ENCODE measurements around the gene NISCH. TPM values are rescaled to one million over a fixed set of nuclear protein-coding genes. Genes with fewer than 3 reads are reported as not detected.

NISCH gene
- total and polyA plus RNA-seq, 2 donors (not counting 1 experiment from before 2014, with no cell fraction given), result 31.1 to 69.9 TPM

DNA sequence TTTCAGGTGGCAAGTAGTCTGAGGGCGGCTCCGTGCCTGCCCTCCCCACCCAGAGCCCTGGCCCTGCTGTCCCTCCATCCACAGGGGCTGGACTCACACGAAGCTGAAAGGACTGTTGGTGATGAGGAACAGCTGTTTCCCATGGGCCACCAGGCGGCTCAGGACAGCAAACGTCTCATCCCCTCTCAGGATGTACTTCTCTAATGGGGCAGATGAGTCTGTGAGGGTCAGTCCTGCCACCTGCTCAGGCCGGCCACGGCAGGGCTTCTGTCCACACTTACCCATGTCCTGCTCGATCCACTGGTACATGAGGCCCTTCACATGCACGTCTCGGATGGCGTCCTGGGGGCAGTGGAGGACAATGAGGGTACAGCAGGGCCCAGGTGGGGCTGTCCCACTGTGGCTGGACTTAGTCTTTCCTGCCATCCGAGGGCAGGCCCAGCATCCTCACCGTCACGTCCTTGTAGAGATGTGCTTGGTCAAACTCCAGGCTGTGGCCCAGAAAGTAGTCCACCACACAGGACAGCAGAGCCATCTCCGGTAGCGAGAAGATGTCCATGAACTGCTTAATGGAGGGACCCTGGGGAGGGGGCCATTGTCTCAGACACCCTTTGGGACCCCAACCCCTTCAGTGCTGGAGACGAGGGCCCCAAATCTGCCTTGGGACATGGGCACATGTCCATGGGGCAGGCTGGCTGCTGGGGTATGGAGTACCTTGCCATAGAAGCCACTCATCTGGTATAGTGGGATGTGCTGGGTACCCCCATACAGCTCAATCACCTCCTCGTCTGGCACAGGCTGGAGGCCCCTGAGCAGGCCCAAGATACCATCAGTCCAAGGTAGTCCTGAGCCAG, 72.6 kb downstream of the NISCH start:
- DNase-seq (ENCODE audit: low read depth in 2 of 2), result no peak
- Histone ChIP-seq H2AFZ (ENCODE audit: low read length) (no peak overlapping the region), H3K9ac (ENCODE audit: insufficient read depth, low read length) (no peak overlapping the region), H3K27me3 (ENCODE audit: control insufficient read depth, insufficient read depth, low read length) (no peaks in the 10 kb centered on the region), H3K9me3 (ENCODE audit: control insufficient read depth, insufficient read depth, low read depth, low read length) (no peaks in the 10 kb centered on the region), H4K20me1 (ENCODE audit: control insufficient read depth, extremely low read depth, insufficient read depth, low read length) (no peaks in the 10 kb centered on the region), H3K4me3 (replicated peaks in 1 of 4; ENCODE audit: control extremely low read depth in 1 of 4, insufficient read depth in 1 of 4, low read depth in 3 of 4, low read length in 4 of 4) (no peak overlapping the region), H3K79me2 (ENCODE audit: control insufficient read depth, insufficient read depth, low read length) (peaks cover 25% of the 10 kb centered on the region), H3K4me2 (ENCODE audit: extremely low read depth, insufficient read depth, low read length) (no peak overlapping the region), H3K4me1 (ENCODE audit: control insufficient read depth, extremely low read depth, insufficient read depth, low read length) (peaks cover 31% of the 10 kb centered on the region), H3K27ac (ENCODE audit: insufficient read depth, low read length) (no peak overlapping the region), H3K36me3 (ENCODE audit: control insufficient read depth, insufficient read depth, low read length) (peaks cover 32% of the 10 kb centered on the region)
- TF ChIP-seq EZH2 (IDR thresholded peaks at IDR 0.05; ENCODE audit: low read length, missing control alignments), result no peak
- TF ChIP-seq, protein P1, sequence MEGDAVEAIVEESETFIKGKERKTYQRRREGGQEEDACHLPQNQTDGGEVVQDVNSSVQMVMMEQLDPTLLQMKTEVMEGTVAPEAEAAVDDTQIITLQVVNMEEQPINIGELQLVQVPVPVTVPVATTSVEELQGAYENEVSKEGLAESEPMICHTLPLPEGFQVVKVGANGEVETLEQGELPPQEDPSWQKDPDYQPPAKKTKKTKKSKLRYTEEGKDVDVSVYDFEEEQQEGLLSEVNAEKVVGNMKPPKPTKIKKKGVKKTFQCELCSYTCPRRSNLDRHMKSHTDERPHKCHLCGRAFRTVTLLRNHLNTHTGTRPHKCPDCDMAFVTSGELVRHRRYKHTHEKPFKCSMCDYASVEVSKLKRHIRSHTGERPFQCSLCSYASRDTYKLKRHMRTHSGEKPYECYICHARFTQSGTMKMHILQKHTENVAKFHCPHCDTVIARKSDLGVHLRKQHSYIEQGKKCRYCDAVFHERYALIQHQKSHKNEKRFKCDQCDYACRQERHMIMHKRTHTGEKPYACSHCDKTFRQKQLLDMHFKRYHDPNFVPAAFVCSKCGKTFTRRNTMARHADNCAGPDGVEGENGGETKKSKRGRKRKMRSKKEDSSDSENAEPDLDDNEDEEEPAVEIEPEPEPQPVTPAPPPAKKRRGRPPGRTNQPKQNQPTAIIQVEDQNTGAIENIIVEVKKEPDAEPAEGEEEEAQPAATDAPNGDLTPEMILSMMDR (conservative IDR thresholded peaks at IDR 0.05 in 1 of 2, IDR thresholded peaks at IDR 0.05 in 1 of 2; ENCODE audit: low read depth in 1 of 2, low read length in 2 of 2), result no peak

DNA sequence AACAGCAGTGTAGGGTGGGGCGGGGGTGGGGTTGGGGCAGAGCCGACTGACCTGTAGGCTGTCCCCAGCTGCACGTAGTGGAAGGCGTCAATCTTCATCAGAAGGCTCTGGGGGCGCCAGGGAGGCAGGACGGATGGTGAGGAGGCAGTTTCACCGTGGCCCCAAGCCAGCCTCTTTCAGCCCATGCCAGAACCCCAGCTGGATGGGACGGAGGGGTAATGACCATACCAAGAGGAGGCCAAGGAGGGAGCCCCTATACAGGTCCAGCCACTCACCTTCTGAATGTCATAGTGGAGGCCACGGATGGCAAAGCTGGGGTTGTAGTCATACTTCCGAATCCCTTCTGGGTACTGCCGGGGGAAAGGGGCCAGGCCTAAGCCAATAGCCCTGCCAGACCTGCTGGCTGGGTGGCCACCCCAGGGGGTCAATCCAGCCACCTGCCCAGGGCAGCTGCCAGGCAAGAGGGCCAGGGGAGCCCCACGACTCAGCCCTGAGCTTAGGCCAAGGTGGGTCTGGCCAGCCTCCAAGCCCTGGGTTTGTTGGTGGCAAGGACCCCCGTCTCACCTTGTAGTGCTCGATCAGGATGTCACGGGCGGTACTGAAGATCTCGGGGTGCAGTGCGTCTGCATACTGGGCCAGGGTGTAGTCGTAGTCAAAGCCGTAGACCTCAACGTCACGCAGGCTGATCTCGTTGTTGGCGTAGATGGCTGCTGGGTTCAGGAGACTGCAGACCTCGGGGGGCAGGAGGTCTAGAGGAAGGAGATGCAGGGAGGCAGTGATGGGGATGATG, 73.4 kb downstream of the NISCH start:
- H3K9me3 ChIP-seq (ENCODE audit: control insufficient read depth, insufficient read depth, low read depth, low read length), result no peaks in the 10 kb centered on the region
- H3K4me2 ChIP-seq (ENCODE audit: extremely low read depth, insufficient read depth, low read length), result no peak overlapping the region
- H3K27ac ChIP-seq (ENCODE audit: insufficient read depth, low read length), result no peak overlapping the region
- H3K36me3 ChIP-seq (ENCODE audit: control insufficient read depth, insufficient read depth, low read length), result peaks cover 26% of the 10 kb centered on the region
- no peaks in the 10 kb centered on the region for H4K20me1 ChIP-seq (ENCODE audit: control insufficient read depth, extremely low read depth, insufficient read depth, low read length)
- H2AFZ ChIP-seq (ENCODE audit: low read length), result no peak overlapping the region
- no peak for DNase-seq (ENCODE audit: low read depth in 2 of 2)
- no peaks in the 10 kb centered on the region for H3K27me3 ChIP-seq (ENCODE audit: control insufficient read depth, insufficient read depth, low read length)
- peaks cover 31% of the 10 kb centered on the region for H3K4me1 ChIP-seq (ENCODE audit: control insufficient read depth, extremely low read depth, insufficient read depth, low read length)
- TF ChIP-seq, protein P1 (conservative IDR thresholded peaks at IDR 0.05 in 1 of 2, IDR thresholded peaks at IDR 0.05 in 1 of 2; ENCODE audit: low read depth in 1 of 2, low read length in 2 of 2), result no peak
- no peak for TF ChIP-seq EZH2 (IDR thresholded peaks at IDR 0.05; ENCODE audit: low read length, missing control alignments)
- no peak overlapping the region for H3K4me3 ChIP-seq (replicated peaks in 1 of 4; ENCODE audit: control extremely low read depth in 1 of 4, insufficient read depth in 1 of 4, low read depth in 3 of 4, low read length in 4 of 4)
- no peak overlapping the region for H3K9ac ChIP-seq (ENCODE audit: insufficient read depth, low read length)
- H3K79me2 ChIP-seq (ENCODE audit: control insufficient read depth, insufficient read depth, low read length), result peaks cover 25% of the 10 kb centered on the region
